Measurements from ENCODE around the gene DLG5. TPM values are rescaled to one million over a fixed set of nuclear protein-coding genes. Genes with fewer than 3 reads are reported as not detected.

Gene DLG5
- total RNA-seq, result 1 to 10 TPM; 2.6 to 3.3 TPM

- no peaks in the 10 kb centered on the region for H3K36me3 Mint-ChIP-seq (ENCODE audit: low read depth)
- H3K27me3 Mint-ChIP-seq (ENCODE audit: low read depth), result peaks cover 36% of the 10 kb centered on the region
- H3K4me1 Mint-ChIP-seq (ENCODE audit: low read depth), result peaks cover 8% of the 10 kb centered on the region
- H3K27ac Mint-ChIP-seq, result no peak within 1 kb of the TSS
- H3K4me3 Mint-ChIP-seq, result peak within 1 kb of the TSS; percentile 52
- CTCF ChIA-PET, result no interaction called here
- no peaks in the 10 kb centered on the region for H3K9me3 Mint-ChIP-seq
- intact Hi-C loops (cut with micrococcal nuclease), result loop anchor here (1.0 to 2.0 kb wide), 2 partner anchors 80 to 102 kb away; partner anchors contain the start of gene POLR3A
- DNase-seq, result peak; percentile 43
These were observed at the start of gene DLG5 for GRCh38 chr10:77926566-77927401. DLG5 (minus strand) TSS chr10:77926755; CDS start chr10:77926520, 235 bp downstream.

GRCh38 chr10:77975086-77975666, 48.6 kb upstream of the DLG5 start:
- CTCF ChIA-PET, result interaction anchor here (0.6 to 1.0 kb wide), 3 partner anchors 14 to 61 kb away, joined by 3 to 4 read pairs (median 4); no protein-coding TSS in a partner anchor
- Mint-ChIP-seq H3K9me3 (no peaks in the 10 kb centered on the region), H3K4me1 (ENCODE audit: low read depth) (peaks cover 8% of the 10 kb centered on the region), H3K27me3 (ENCODE audit: low read depth) (no peaks in the 10 kb centered on the region), H3K4me3 (no peak overlapping the region), H3K36me3 (ENCODE audit: low read depth) (peaks cover 27% of the 10 kb centered on the region), H3K27ac (no peak overlapping the region)
- no peak for DNase-seq
- intact Hi-C loops (cut with micrococcal nuclease), result loop anchor here (2.0 kb wide), 1 partner anchor 128 kb away; no protein-coding TSS in a partner anchor

GRCh38 chr10:77974396-77975074, 48.0 kb upstream of the DLG5 start:
- H3K27ac Mint-ChIP-seq, result no peak overlapping the region
- intact Hi-C loops (cut with micrococcal nuclease), result loop anchor here (2.0 kb wide), 1 partner anchor 128 kb away; no protein-coding TSS in a partner anchor
- H3K27me3 Mint-ChIP-seq (ENCODE audit: low read depth), result no peaks in the 10 kb centered on the region

GRCh38 chr10:77973276-77973675, 46.7 kb upstream of the DLG5 start:
- intact Hi-C loops (cut with micrococcal nuclease), result no loop called here
- CTCF ChIA-PET, result interaction anchor here (1.9 kb wide), 1 partner anchor 127 kb away, joined by 4 read pairs; no protein-coding TSS in a partner anchor
- Mint-ChIP-seq H3K4me1 (ENCODE audit: low read depth) (peaks cover 8% of the 10 kb centered on the region), H3K9me3 (no peaks in the 10 kb centered on the region), H3K27ac (no peak overlapping the region), H3K27me3 (ENCODE audit: low read depth) (no peaks in the 10 kb centered on the region), H3K4me3 (no peak overlapping the region), H3K36me3 (ENCODE audit: low read depth) (peaks cover 20% of the 10 kb centered on the region)
- no peak for DNase-seq

More at GRCh38 chr10:77974396-77975074, 48.0 kb upstream of the DLG5 start:
- CTCF ChIA-PET, result interaction anchor here (0.6 to 1.9 kb wide), 3 partner anchors 16 to 128 kb away, joined by 3 to 4 read pairs (median 4); no protein-coding TSS in a partner anchor
- DNase-seq, result peak; percentile 10
- Mint-ChIP-seq H3K9me3 (no peaks in the 10 kb centered on the region), H3K4me1 (ENCODE audit: low read depth) (peaks cover 8% of the 10 kb centered on the region), H3K4me3 (no peak overlapping the region), H3K36me3 (ENCODE audit: low read depth) (peaks cover 22% of the 10 kb centered on the region)

GRCh38 chr10:77972148-77972547, 45.6 kb upstream of the DLG5 start:
- H3K4me3 Mint-ChIP-seq, result no peak overlapping the region
- DNase-seq, result no peak
- no peaks in the 10 kb centered on the region for H3K27me3 Mint-ChIP-seq (ENCODE audit: low read depth)
- H3K27ac Mint-ChIP-seq, result no peak overlapping the region
- peaks cover 10% of the 10 kb centered on the region for H3K36me3 Mint-ChIP-seq (ENCODE audit: low read depth)
- no peaks in the 10 kb centered on the region for H3K9me3 Mint-ChIP-seq
- CTCF ChIA-PET, result no interaction called here
- intact Hi-C loops (cut with micrococcal nuclease), result no loop called here
- H3K4me1 Mint-ChIP-seq (ENCODE audit: low read depth), result peaks cover 8% of the 10 kb centered on the region

GRCh38 chr10:77971804-77972144, 45.2 kb upstream of the DLG5 start:
- intact Hi-C loops (cut with micrococcal nuclease), result no loop called here
- Mint-ChIP-seq H3K36me3 (ENCODE audit: low read depth) (peaks cover 9% of the 10 kb centered on the region), H3K9me3 (no peaks in the 10 kb centered on the region), H3K27ac (no peak overlapping the region), H3K4me3 (no peak overlapping the region), H3K4me1 (ENCODE audit: low read depth) (peaks cover 8% of the 10 kb centered on the region), H3K27me3 (ENCODE audit: low read depth) (no peaks in the 10 kb centered on the region)
- no peak for DNase-seq
- CTCF ChIA-PET, result no interaction called here

GRCh38 chr10:77970869-77971803, 44.6 kb upstream of the DLG5 start:
- Mint-ChIP-seq H3K4me3 (no peak overlapping the region), H3K27me3 (ENCODE audit: low read depth) (no peaks in the 10 kb centered on the region), H3K4me1 (ENCODE audit: low read depth) (peaks cover 8% of the 10 kb centered on the region), H3K9me3 (no peaks in the 10 kb centered on the region), H3K27ac (no peak overlapping the region), H3K36me3 (ENCODE audit: low read depth) (peaks cover 5% of the 10 kb centered on the region)
- intact Hi-C loops (cut with micrococcal nuclease), result no loop called here
- CTCF ChIA-PET, result no interaction called here
- peak; percentile 18 for DNase-seq

- Mint-ChIP-seq H3K27me3 (ENCODE audit: low read depth) (peaks cover 7% of the 10 kb centered on the region), H3K27ac (no peak overlapping the region), H3K36me3 (ENCODE audit: low read depth) (peaks cover 5% of the 10 kb centered on the region), H3K4me1 (ENCODE audit: low read depth) (peaks cover 13% of the 10 kb centered on the region), H3K4me3 (no peak overlapping the region), H3K9me3 (peaks cover 3% of the 10 kb centered on the region)
- CTCF ChIA-PET, result no interaction called here
- no peak for DNase-seq
- intact Hi-C loops (cut with micrococcal nuclease), result no loop called here
These were observed 42.6 kb upstream of the DLG5 start for GRCh38 chr10:77969114-77969513.

- Mint-ChIP-seq H3K9me3 (peaks cover 5% of the 10 kb centered on the region), H3K36me3 (ENCODE audit: low read depth) (peaks cover 5% of the 10 kb centered on the region), H3K4me1 (ENCODE audit: low read depth) (peaks cover 13% of the 10 kb centered on the region), H3K27ac (no peak overlapping the region), H3K4me3 (no peak overlapping the region), H3K27me3 (ENCODE audit: low read depth) (peaks cover 12% of the 10 kb centered on the region)
- DNase-seq, result no peak
- CTCF ChIA-PET, result no interaction called here
- intact Hi-C loops (cut with micrococcal nuclease), result no loop called here
These were observed 41.1 kb upstream of the DLG5 start for GRCh38 chr10:77967611-77968022.

GRCh38 chr10:77965294-77965693, 38.7 kb upstream of the DLG5 start:
- Mint-ChIP-seq H3K27me3 (ENCODE audit: low read depth) (peaks cover 16% of the 10 kb centered on the region), H3K9me3 (peaks cover 5% of the 10 kb centered on the region), H3K27ac (no peak overlapping the region), H3K4me1 (ENCODE audit: low read depth) (peaks cover 5% of the 10 kb centered on the region), H3K4me3 (no peak overlapping the region), H3K36me3 (ENCODE audit: low read depth) (no peaks in the 10 kb centered on the region)
- CTCF ChIA-PET, result no interaction called here
- peak; percentile 9 for DNase-seq
- intact Hi-C loops (cut with micrococcal nuclease), result no loop called here

- Mint-ChIP-seq H3K27me3 (ENCODE audit: low read depth) (peaks cover 16% of the 10 kb centered on the region), H3K4me1 (ENCODE audit: low read depth) (peaks cover 5% of the 10 kb centered on the region), H3K36me3 (ENCODE audit: low read depth) (no peaks in the 10 kb centered on the region), H3K27ac (no peak overlapping the region), H3K9me3 (peaks cover 5% of the 10 kb centered on the region), H3K4me3 (no peak overlapping the region)
- no peak for DNase-seq
- intact Hi-C loops (cut with micrococcal nuclease), result no loop called here
- CTCF ChIA-PET, result no interaction called here
These were observed 38.3 kb upstream of the DLG5 start for GRCh38 chr10:77964811-77965210.

Data from activated naive CD4-positive, alpha-beta T cell treated with anti-CD3 and anti-CD28 coated beads for 36 hours (primary cell).